ENCODE data around the gene OXSM.

The OXSM gene

DNA sequence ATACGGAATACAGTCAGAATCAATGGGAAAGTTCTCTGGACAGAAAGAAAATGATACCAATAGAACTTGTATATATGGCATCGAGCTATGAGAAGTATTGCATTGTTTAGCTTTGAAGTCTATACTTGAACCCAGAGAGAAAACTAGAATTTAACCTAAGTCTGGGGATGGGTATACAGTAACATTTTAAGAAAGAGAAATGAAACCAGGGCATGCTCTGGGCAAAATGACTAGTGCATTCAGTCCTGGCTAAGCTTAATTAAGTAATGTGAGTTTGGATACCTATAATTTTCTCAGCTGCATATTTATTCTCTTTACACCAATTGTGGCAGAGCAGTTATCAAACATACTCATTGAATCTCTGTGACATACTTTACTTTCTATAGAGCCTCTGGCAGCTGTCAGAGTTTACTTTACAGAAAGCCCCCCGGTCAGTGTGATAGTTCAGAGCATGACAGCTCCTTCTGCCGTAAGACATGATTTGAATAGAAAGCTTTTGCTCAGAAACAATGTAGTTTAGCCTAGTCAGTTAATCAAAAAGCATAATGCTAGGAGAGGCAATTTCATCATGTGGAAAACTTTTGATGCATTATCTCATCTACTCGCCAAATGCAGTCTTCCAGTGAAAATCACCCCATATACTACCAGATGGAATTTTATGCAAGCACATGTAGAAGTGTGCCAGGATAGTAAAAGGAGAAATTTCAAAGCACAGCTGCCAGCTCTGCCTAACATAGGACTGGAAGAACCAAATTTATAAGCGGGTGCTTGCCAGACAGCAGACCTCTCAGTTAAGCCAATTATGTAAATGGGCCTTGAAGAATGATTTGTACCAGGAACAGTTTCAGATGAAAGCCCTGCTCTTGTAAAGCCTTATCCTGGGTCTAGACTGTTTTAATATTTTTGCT lies 40.7 kb downstream of the OXSM start:
- no peak for TF ChIP-seq SNAI2 (CRISPR knock-in tag; IDR thresholded peaks at IDR 0.05)
- no peak for TF ChIP-seq ESRRG (CRISPR knock-in tag; IDR thresholded peaks at IDR 0.05)
- no peak for TF ChIP-seq ZNF70 (CRISPR knock-in tag; IDR thresholded peaks at IDR 0.05)
- TF ChIP-seq, protein P1, sequence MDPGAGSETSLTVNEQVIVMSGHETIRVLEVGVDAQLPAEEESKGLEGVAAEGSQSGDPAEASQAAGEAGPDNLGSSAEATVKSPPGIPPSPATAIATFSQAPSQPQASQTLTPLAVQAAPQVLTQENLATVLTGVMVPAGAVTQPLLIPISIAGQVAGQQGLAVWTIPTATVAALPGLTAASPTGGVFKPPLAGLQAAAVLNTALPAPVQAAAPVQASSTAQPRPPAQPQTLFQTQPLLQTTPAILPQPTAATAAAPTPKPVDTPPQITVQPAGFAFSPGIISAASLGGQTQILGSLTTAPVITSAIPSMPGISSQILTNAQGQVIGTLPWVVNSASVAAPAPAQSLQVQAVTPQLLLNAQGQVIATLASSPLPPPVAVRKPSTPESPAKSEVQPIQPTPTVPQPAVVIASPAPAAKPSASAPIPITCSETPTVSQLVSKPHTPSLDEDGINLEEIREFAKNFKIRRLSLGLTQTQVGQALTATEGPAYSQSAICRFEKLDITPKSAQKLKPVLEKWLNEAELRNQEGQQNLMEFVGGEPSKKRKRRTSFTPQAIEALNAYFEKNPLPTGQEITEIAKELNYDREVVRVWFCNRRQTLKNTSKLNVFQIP (CRISPR knock-in tag; IDR thresholded peaks at IDR 0.05; ENCODE audit: borderline replicate concordance, low read depth), result no peak
- peak; percentile 20; the same call in 1 of the 2 replicates for TF ChIP-seq TCF4 (CRISPR knock-in tag; IDR thresholded peaks at IDR 0.05; ENCODE audit: borderline replicate concordance)
- peak; percentile 30; the same call in 1 of the 3 replicates for ATAC-seq

DNA sequence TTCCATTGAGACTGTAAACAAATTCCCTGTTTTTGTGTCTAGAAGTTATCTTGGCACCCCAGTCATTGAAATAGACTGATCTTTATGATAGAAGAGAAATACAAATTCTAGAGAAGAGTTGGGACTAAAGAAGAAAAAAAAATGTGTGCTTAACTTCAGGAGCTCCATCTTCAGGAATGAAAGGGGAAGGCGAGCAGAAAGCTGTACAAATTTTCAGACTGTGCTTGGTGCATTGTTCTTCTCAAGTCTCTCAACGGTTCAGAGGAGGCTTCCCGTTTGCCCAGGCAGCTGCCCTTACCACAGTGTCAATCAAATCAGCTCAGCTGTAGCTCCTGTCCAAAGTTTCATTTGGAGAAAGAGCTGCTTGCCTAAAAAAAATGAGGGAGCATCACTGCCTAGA lies 41.7 kb downstream of the OXSM start:
- TF ChIP-seq PPARA (CRISPR knock-in tag; IDR thresholded peaks at IDR 0.05; ENCODE audit: borderline replicate concordance) (no peak), TCF4 (CRISPR knock-in tag; IDR thresholded peaks at IDR 0.05; ENCODE audit: borderline replicate concordance) (no peak), ARNTL (CRISPR knock-in tag; IDR thresholded peaks at IDR 0.05; ENCODE audit: borderline replicate concordance, low read depth) (no peak), ZNF70 (CRISPR knock-in tag; IDR thresholded peaks at IDR 0.05) (no peak), ZC3H10 (CRISPR knock-in tag; IDR thresholded peaks at IDR 0.05) (no peak)
- TF ChIP-seq, protein P2, sequence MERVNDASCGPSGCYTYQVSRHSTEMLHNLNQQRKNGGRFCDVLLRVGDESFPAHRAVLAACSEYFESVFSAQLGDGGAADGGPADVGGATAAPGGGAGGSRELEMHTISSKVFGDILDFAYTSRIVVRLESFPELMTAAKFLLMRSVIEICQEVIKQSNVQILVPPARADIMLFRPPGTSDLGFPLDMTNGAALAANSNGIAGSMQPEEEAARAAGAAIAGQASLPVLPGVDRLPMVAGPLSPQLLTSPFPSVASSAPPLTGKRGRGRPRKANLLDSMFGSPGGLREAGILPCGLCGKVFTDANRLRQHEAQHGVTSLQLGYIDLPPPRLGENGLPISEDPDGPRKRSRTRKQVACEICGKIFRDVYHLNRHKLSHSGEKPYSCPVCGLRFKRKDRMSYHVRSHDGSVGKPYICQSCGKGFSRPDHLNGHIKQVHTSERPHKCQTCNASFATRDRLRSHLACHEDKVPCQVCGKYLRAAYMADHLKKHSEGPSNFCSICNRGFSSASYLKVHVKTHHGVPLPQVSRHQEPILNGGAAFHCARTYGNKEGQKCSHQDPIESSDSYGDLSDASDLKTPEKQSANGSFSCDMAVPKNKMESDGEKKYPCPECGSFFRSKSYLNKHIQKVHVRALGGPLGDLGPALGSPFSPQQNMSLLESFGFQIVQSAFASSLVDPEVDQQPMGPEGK (CRISPR knock-in tag; IDR thresholded peaks at IDR 0.05; ENCODE audit: borderline replicate concordance), result no peak
- TF ChIP-seq, protein P3, sequence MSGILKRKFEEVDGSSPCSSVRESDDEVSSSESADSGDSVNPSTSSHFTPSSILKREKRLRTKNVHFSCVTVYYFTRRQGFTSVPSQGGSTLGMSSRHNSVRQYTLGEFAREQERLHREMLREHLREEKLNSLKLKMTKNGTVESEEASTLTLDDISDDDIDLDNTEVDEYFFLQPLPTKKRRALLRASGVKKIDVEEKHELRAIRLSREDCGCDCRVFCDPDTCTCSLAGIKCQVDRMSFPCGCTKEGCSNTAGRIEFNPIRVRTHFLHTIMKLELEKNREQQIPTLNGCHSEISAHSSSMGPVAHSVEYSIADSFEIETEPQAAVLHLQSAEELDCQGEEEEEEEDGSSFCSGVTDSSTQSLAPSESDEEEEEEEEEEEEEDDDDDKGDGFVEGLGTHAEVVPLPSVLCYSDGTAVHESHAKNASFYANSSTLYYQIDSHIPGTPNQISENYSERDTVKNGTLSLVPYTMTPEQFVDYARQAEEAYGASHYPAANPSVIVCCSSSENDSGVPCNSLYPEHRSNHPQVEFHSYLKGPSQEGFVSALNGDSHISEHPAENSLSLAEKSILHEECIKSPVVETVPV (CRISPR knock-in tag; IDR thresholded peaks at IDR 0.05), result no peak
- TF ChIP-seq, protein P1 (CRISPR knock-in tag; IDR thresholded peaks at IDR 0.05; ENCODE audit: borderline replicate concordance, low read depth), result no peak
- TF ChIP-seq, protein P4, sequence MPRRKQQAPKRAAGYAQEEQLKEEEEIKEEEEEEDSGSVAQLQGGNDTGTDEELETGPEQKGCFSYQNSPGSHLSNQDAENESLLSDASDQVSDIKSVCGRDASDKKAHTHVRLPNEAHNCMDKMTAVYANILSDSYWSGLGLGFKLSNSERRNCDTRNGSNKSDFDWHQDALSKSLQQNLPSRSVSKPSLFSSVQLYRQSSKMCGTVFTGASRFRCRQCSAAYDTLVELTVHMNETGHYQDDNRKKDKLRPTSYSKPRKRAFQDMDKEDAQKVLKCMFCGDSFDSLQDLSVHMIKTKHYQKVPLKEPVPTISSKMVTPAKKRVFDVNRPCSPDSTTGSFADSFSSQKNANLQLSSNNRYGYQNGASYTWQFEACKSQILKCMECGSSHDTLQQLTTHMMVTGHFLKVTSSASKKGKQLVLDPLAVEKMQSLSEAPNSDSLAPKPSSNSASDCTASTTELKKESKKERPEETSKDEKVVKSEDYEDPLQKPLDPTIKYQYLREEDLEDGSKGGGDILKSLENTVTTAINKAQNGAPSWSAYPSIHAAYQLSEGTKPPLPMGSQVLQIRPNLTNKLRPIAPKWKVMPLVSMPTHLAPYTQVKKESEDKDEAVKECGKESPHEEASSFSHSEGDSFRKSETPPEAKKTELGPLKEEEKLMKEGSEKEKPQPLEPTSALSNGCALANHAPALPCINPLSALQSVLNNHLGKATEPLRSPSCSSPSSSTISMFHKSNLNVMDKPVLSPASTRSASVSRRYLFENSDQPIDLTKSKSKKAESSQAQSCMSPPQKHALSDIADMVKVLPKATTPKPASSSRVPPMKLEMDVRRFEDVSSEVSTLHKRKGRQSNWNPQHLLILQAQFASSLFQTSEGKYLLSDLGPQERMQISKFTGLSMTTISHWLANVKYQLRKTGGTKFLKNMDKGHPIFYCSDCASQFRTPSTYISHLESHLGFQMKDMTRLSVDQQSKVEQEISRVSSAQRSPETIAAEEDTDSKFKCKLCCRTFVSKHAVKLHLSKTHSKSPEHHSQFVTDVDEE (CRISPR knock-in tag; IDR thresholded peaks at IDR 0.05), result no peak
- ATAC-seq, result peak; percentile 80

DNA sequence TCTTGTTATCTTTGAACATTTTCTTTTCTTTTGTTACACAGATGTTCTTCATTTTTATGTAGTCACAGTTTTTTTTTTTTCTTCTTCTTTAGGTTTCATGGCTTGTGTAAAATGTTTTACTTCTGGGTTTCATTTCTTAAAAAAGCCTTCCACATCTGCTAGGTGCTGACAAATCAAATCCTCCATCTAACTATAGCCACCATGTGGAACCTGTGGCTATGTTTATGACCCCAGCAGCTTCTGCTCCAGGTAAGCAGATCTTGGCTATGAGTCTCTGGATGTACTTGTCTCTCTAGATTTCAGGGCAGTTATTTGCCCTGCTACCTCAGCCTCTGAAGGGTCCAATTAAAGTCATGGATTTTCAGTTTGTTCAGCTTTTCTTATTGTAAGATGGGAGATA lies 44.5 kb downstream of the OXSM start:
- TF ChIP-seq ZC3H10 (CRISPR knock-in tag; IDR thresholded peaks at IDR 0.05) (no peak), ISL1 (CRISPR knock-in tag; IDR thresholded peaks at IDR 0.05) (no peak), RARB (CRISPR knock-in tag; IDR thresholded peaks at IDR 0.05) (no peak), TCF4 (CRISPR knock-in tag; IDR thresholded peaks at IDR 0.05; ENCODE audit: borderline replicate concordance) (no peak)
- TF ChIP-seq, protein P4 (CRISPR knock-in tag; IDR thresholded peaks at IDR 0.05), result no peak
- no peak for ATAC-seq

All from SK-N-SH treated with all-trans-retinoic acid at 6 μM for 48 hours (cell line).